ENCODE data around the gene DNAI2. TPM values are rescaled to one million over a fixed set of nuclear protein-coding genes. Genes with fewer than 3 reads are reported as not detected.

Gene DNAI2
- polyA plus RNA-seq, 2 of the 4 experiments (the other 2 are of a cell fraction) = not detected

GRCh38 chr17:74245871-74246270 lies 28.2 kb upstream of the DNAI2 start:
- POLR2A ChIA-PET = no interaction called here

More at GRCh38 chr17:74245871-74246270, 28.2 kb upstream of the DNAI2 start:
- no peak for TF ChIP-seq CBX2 (IDR thresholded peaks at IDR 0.05; ENCODE audit: borderline replicate concordance, low read depth)
- TF ChIP-seq USF2 (IDR thresholded peaks at IDR 0.05) = no peak
- no peak for TF ChIP-seq RARB (CRISPR knock-in tag; IDR thresholded peaks at IDR 0.05)
- TF ChIP-seq ELK1 (IDR thresholded peaks at IDR 0.05; ENCODE audit: low read depth, low read length) = no peak
- no peak for TF ChIP-seq CHD4 (IDR thresholded peaks at IDR 0.05; ENCODE audit: borderline replicate concordance)
- TF ChIP-seq HES2 (IDR thresholded peaks at IDR 0.05) = no peak
- no peak for TF ChIP-seq HOXB13 (CRISPR knock-in tag; IDR thresholded peaks at IDR 0.05; ENCODE audit: low read depth)
- no peak for TF ChIP-seq NFE2L2 (conservative IDR thresholded peaks at IDR 0.05; ENCODE audit: low read length)
- no peak for TF ChIP-seq RCOR1 (IDR thresholded peaks at IDR 0.05; ENCODE audit: low read depth, low read length)
- no peak for TF ChIP-seq NR3C1 (IDR thresholded peaks at IDR 0.05)
- no peak for TF ChIP-seq BCL3 (IDR thresholded peaks at IDR 0.05)
- no peak for TF ChIP-seq MAX (IDR thresholded peaks at IDR 0.05)
- TF ChIP-seq EHMT2 (IDR thresholded peaks at IDR 0.05; ENCODE audit: low read depth) = no peak
- TF ChIP-seq HOXB5 (CRISPR knock-in tag; IDR thresholded peaks at IDR 0.05) = no peak
- no peak for TF ChIP-seq POLR2AphosphoS2 (conservative IDR thresholded peaks at IDR 0.05; ENCODE audit: low read length)
- TF ChIP-seq CTCF (IDR thresholded peaks at IDR 0.05) = no peak
- no peak for TF ChIP-seq ATOH8 (CRISPR knock-in tag; IDR thresholded peaks at IDR 0.05; ENCODE audit: low read depth)
- no peak for TF ChIP-seq ZFP36 (IDR thresholded peaks at IDR 0.05; ENCODE audit: borderline replicate concordance, partially characterized antibody)
- no peak for TF ChIP-seq MAZ (IDR thresholded peaks at IDR 0.05; ENCODE audit: borderline replicate concordance, low read depth, low read length)
- no peak for TF ChIP-seq KDM1A (IDR thresholded peaks at IDR 0.05; ENCODE audit: low read depth)
- Histone ChIP-seq H3K4me3 (no peak overlapping the region), H3K9me3 (no peaks in the 10 kb centered on the region), H3K4me1 (no peaks in the 10 kb centered on the region), H3K4me2 (no peak overlapping the region), H3K27ac (no peak overlapping the region)
- CTCF ChIA-PET = interaction anchor here (1.2 to 1.8 kb wide), 4 partner anchors 9 to 46 kb away, joined by 3 to 7 read pairs (median 4); no protein-coding TSS in a partner anchor
- ATAC-seq (no peak), FAIRE-seq (no peak), DNase-seq (ENCODE audit: low read depth in 1 of 2, low spot score in 1 of 2) (no peak)
- WGBS (ENCODE audit: missing lambda C conversion rate) = 54% methylated on average over 4 of the region's 5 CpGs
